KMS-11 (cell line): ENCODE data around the gene PLD3.

ENCODE experiments used
- H2AFZ ChIP-seq: fragments of 200-600 bp; sonication (generic); 2 replicates; pipeline ENCODE4 v1.6.1; 2016; ENCODE audit warnings: antibody characterized with exemption, mixed run types, low read depth
- H3K27ac ChIP-seq: fragments of 200-600 bp; sonication (generic); 2 replicates; pipeline ENCODE4 v1.6.1; 2016; ENCODE audit warnings: mild to moderate bottlenecking, mixed run types
- H3K27me3 ChIP-seq: fragments of 200-600 bp; sonication (generic); 2 replicates; pipeline ENCODE4 v1.6.1; 2017; ENCODE audit warnings: mild to moderate bottlenecking, low read depth, mixed run types, moderate library complexity; ENCODE audit not compliant: insufficient read depth
- H3K36me3 ChIP-seq: fragments of 200-600 bp; sonication (generic); 2 replicates; pipeline ENCODE4 v1.6.1; 2017; ENCODE audit warnings: mild to moderate bottlenecking, mixed run types; ENCODE audit not compliant: insufficient read depth
- H3K4me1 ChIP-seq: fragments of 200-600 bp; sonication (generic); 2 replicates; pipeline ENCODE4 v1.6.1; 2016; ENCODE audit warnings: mild to moderate bottlenecking, low read depth, mixed run types; ENCODE audit not compliant: poor library complexity, severe bottlenecking
- H3K4me2 ChIP-seq: fragments of 200-600 bp; sonication (generic); 2 replicates; pipeline ENCODE4 v1.7.0; 2016; ENCODE audit warnings: mild to moderate bottlenecking, mixed run types
- H3K4me3 ChIP-seq: fragments of 200-600 bp; sonication (generic); IDR thresholded peaks from 2 replicates; pipeline ENCODE4 v1.6.1; 2017; ENCODE audit warnings: low read depth, low read length, mixed read lengths; ENCODE audit not compliant: insufficient read depth
- H3K79me2 ChIP-seq: fragments of 200-600 bp; sonication (generic); 2 replicates; pipeline ENCODE4 v1.6.1; 2016; ENCODE audit warnings: low read depth, mixed run types; ENCODE audit not compliant: insufficient read depth
- H3K9ac ChIP-seq: fragments of 200-600 bp; sonication (generic); 2 replicates; pipeline ENCODE4 v1.6.1; 2016; ENCODE audit warnings: mild to moderate bottlenecking, mixed run types
- H4K20me1 ChIP-seq: fragments of 200-600 bp; sonication (generic); 2 replicates; pipeline ENCODE4 v1.6.1; 2016; ENCODE audit warnings: mild to moderate bottlenecking, mixed run types; ENCODE audit not compliant: insufficient read depth
- TF ChIP-seq, protein P1 (sequence below): fragments of 200-600 bp; sonication (generic); conservative IDR thresholded peaks from 2 replicates; pipeline ENCODE4 v1.6.1; 2017; ENCODE audit warnings: low read depth, mild to moderate bottlenecking, antibody characterized with exemption, low read length, moderate library complexity, mixed read lengths

The PLD3 gene

DNA sequence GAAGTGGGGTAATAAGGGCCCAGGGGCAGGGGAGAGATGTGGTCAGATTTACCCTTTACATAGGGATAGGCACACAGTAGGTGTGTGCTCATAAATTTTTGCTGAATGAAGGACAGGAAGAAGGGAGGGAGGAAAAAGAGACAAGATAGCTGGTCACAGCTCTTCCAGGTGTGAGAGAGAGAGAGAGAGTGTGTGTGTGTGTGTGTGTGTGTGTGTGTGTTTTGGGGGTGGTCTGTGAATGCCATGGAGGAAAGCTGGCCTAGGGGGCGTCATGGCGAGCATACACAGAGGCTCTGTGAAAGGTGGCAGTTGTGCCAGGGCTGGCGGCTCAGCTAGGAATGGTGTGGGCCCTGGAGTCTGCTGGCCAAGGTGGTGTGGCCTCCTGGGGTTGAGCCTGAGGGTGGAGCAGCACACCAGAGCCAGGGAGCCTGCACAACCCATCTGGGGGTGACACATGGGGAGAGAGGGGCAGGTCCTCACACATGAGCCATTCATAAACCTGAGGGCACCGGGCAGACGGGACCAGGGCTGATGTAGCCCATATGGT, 70.6 kb downstream of the PLD3 start:
- Histone ChIP-seq H3K4me1 (peaks cover 22% of the 10 kb centered on the region), H3K4me2 (no peak overlapping the region), H3K79me2 (no peaks in the 10 kb centered on the region), H3K27ac (no peak overlapping the region), H3K9ac (no peak overlapping the region), H2AFZ (no peak overlapping the region), H3K36me3 (no peaks in the 10 kb centered on the region), H3K4me3 (no peak overlapping the region), H4K20me1 (no peaks in the 10 kb centered on the region), H3K27me3 (no peaks in the 10 kb centered on the region)
- TF ChIP-seq, protein P1, sequence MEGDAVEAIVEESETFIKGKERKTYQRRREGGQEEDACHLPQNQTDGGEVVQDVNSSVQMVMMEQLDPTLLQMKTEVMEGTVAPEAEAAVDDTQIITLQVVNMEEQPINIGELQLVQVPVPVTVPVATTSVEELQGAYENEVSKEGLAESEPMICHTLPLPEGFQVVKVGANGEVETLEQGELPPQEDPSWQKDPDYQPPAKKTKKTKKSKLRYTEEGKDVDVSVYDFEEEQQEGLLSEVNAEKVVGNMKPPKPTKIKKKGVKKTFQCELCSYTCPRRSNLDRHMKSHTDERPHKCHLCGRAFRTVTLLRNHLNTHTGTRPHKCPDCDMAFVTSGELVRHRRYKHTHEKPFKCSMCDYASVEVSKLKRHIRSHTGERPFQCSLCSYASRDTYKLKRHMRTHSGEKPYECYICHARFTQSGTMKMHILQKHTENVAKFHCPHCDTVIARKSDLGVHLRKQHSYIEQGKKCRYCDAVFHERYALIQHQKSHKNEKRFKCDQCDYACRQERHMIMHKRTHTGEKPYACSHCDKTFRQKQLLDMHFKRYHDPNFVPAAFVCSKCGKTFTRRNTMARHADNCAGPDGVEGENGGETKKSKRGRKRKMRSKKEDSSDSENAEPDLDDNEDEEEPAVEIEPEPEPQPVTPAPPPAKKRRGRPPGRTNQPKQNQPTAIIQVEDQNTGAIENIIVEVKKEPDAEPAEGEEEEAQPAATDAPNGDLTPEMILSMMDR, result no peak

DNA sequence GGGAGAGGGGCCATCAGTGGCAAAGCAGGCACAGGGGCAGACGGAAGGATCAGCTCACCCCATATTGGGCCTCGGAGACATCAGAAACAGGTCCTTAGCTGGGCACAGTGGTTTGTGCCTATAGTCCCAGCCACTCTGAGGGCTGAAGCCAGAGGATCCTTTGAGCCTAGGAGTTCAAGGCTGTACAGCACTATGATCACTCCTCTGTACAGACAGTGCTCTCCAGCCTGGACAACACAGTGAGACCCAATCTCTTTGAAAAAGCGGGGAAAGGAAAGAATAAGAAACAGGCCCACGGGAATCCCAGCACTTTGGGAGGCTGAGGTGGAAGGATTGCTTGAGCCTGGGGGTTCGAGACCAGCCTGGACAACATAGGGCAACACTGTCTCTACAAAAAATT, 71.3 kb downstream of the PLD3 start:
- peaks cover 29% of the 10 kb centered on the region for H3K4me1 ChIP-seq
- no peak overlapping the region for H3K27ac ChIP-seq
- H3K4me3 ChIP-seq, result no peak overlapping the region
- TF ChIP-seq, protein P1, result no peak
- no peak overlapping the region for H3K4me2 ChIP-seq
- H4K20me1 ChIP-seq, result no peaks in the 10 kb centered on the region
- H3K36me3 ChIP-seq, result no peaks in the 10 kb centered on the region
- H3K9ac ChIP-seq, result no peak overlapping the region
- no peak overlapping the region for H2AFZ ChIP-seq
- 0 out of 2 replicates have a peak, but pooled peaks cover 4% of the 10 kb centered on the region for H3K79me2 ChIP-seq
- no peaks in the 10 kb centered on the region for H3K27me3 ChIP-seq

DNA sequence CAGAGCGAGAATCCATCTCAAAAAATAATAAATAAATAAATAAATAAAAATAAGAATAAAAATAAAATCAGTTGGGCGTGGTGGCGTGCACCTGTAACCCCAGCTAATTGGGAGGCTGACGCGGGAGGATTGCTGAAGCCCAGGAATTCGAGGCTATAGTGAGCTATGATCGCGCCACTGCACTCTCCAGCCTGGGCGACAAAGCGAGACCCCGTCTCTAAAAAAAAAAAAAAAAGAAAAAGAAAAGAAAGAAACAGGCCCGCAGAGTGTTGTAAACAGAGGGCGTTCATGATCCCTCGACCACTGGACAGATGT, 71.9 kb downstream of the PLD3 start:
- H3K79me2 ChIP-seq, result 0 out of 2 replicates have a peak, but pooled peaks cover 5% of the 10 kb centered on the region
- peak overlapping the region; percentile 77; the same call in 1 of the 2 replicates for H3K9ac ChIP-seq
- H4K20me1 ChIP-seq, result no peaks in the 10 kb centered on the region
- peaks cover 30% of the 10 kb centered on the region for H3K4me1 ChIP-seq
- peak overlapping the region; percentile 74 for H3K4me2 ChIP-seq
- H3K27me3 ChIP-seq, result no peaks in the 10 kb centered on the region
- TF ChIP-seq, protein P1, result no peak
- H3K4me3 ChIP-seq, result no peak overlapping the region
- H3K27ac ChIP-seq, result no peak overlapping the region
- peak overlapping the region; percentile 97 for H2AFZ ChIP-seq
- H3K36me3 ChIP-seq, result no peaks in the 10 kb centered on the region

DNA sequence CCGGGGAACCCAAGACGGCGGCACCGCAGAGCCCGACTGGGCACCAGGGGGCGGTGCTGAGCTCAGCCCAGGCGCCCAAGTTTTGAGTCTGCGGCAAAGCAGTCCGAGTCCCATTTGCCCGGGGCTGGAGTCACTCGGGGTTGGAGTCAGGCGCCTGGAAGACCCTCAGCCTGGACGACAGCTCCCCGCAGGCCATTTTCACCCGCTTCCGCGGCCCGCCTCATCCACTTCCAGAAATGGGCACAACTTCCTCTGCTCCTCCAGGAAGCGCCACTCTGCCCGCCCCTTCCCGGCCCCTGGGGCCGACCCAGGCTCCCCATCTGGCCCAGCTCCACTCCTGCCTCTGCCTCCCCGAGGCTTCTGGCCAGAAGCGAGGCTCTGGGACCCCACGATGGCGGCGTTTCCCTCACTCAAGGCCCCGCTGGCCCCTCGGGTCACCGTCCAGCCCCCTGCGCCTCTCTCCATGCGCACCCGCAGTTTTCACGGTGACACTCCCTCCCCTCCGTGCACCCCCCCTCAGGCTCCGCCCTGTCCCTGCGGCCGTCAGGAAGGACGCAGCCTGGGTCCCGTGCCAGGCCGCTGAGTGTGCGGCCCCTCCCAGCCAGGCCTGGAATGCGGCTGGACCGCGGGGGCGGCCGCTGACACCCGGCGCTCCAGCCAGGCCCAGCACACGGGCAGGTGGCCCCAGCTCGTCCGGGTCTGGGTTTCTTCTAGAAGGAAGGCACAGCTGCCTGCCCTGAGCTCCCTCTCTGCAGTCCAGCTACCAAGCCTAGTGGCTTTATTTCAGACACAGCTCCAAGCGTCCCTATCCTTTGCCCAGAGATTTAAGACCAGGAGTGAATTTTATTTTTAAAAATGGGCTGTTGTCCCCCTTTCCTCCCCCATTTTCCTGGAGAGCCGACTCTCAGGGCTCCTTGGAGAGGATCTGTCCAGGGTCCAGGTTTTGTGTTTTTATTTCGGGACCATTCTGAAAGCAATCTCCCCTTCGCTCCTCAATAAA, 72.6 kb downstream of the PLD3 start:
- Histone ChIP-seq H3K79me2 (0 out of 2 replicates have a peak, but pooled peaks cover 5% of the 10 kb centered on the region), H3K4me3 (no peak overlapping the region), H2AFZ (peak overlapping the region; percentile 97), H3K4me1 (peaks cover 30% of the 10 kb centered on the region), H3K36me3 (no peaks in the 10 kb centered on the region), H3K9ac (peak overlapping the region; percentile 77), H4K20me1 (no peaks in the 10 kb centered on the region), H3K27me3 (no peaks in the 10 kb centered on the region), H3K27ac (peak overlapping the region; percentile 65), H3K4me2 (peak overlapping the region; percentile 74)
- TF ChIP-seq, protein P1, result peak; percentile 89
